HCT116 (cell line): ENCODE data around the gene ZDHHC18. TPM values are rescaled to one million over a fixed set of nuclear protein-coding genes. Genes with fewer than 3 reads are reported as not detected.

Experiments
- ATAC-seq: fragments of 200-7000 bp; cut with Tn5 transposase; 2 replicates; pipeline ENCODE4 v1.9.1; 2020; ENCODE audit warnings: mild to moderate bottlenecking, moderate library complexity
- BruUV-seq: library from RNA; stranded (reverse); fragments of 400-500 nt; replicated peaks from 2 replicates; lab custom pipeline; 2021; lab: Mats Ljungman, UMichigan
- CTCF ChIA-PET: fragments of 300-600 bp; sonication (Branson Sonifier 250); formaldehyde crosslinking; loops from one replicate; lab custom pipeline; 2021; ENCODE audit warnings: antibody characterized with exemption; lab: Charles Lee
- POLR2A ChIA-PET: fragments of 300-600, 350-600 bp; sonication (Branson Sonifier 250); formaldehyde crosslinking; loops from one replicate; lab custom pipeline; 2021; ENCODE audit warnings: antibody characterized with exemption; lab: Charles Lee
- RAD21 ChIA-PET, 2 experiments: fragments of 300-600 bp; sonication (Branson Sonifier 250); formaldehyde crosslinking; loops; one replicate each; lab custom pipeline; 2023; ENCODE audit warnings: low total read pairs in 2 of 2; ENCODE audit not compliant: uncharacterized antibody in 2 of 2, unreplicated experiment in 2 of 2, low non-redundant PET in 1 of 2; lab: Charles Lee
- DNase-seq: peaks from one replicate; pipeline ENCODE4 v3.0.0-alpha.2; 2010; ENCODE audit warnings: low read depth, low spot score
- H2AFZ ChIP-seq: fragments of 200-600 bp; shearing (Covaris generic), sonication (generic); 2 replicates; pipeline ENCODE4 v1.6.1; 2017; ENCODE audit warnings: low read depth, mixed run types, mixed read lengths, antibody characterized with exemption, low read length; ENCODE audit not compliant: poor library complexity, severe bottlenecking
- H3K27ac ChIP-seq: 2 replicates; pipeline ENCODE4 v1.5.1; 2012; ENCODE audit warnings: low read depth, low read length
- H3K27me3 ChIP-seq: fragments of 200-600 bp; sonication (generic); 2 replicates; pipeline ENCODE4 v1.6.1; 2016; ENCODE audit warnings: mixed run types, low read length, mixed read lengths; ENCODE audit not compliant: insufficient read depth
- H3K36me3 ChIP-seq, 2 experiments: fragments of 200-500 bp in 1 of 2; fragments of 200-600 bp in 1 of 2; sonication (Bioruptor generic) in 1 of 2; sonication (generic) in 1 of 2; 2 replicates each; pipeline versions ENCODE4 v1.5.1 to v1.6.1; 2014 to 2016; ENCODE audit warnings: low read length in 2 of 2, inconsistent platforms in 1 of 2, mixed read lengths in 1 of 2, mixed run types in 1 of 2; ENCODE audit not compliant: insufficient read depth in 2 of 2, control insufficient read depth in 1 of 2
- H3K4me1 ChIP-seq, 2 experiments: fragments of 200-600 bp in 1 of 2; sonication (generic) in 1 of 2; 2 replicates each; pipeline versions ENCODE4 v1.5.1 to v1.6.1; 2012 to 2017; ENCODE audit warnings: low read length in 2 of 2, inconsistent platforms in 1 of 2, mild to moderate bottlenecking in 1 of 2, mixed read lengths in 1 of 2, mixed run types in 1 of 2, moderate library complexity in 1 of 2; ENCODE audit not compliant: insufficient read depth in 2 of 2, control insufficient read depth in 1 of 2
- H3K4me2 ChIP-seq: fragments of 200-600 bp; sonication (generic); 2 replicates; pipeline ENCODE4 v1.6.1; 2017; ENCODE audit warnings: mixed run types, low read length, mixed read lengths
- H3K4me3 ChIP-seq, 2 experiments: fragments of 200-600 bp in 1 of 2; sonication (generic) in 1 of 2; replicated peaks in 1 of 2; 2 replicates each; pipeline ENCODE4 v1.5.1; 2011 to 2016; ENCODE audit warnings: low read length in 2 of 2, control low read depth in 1 of 2, low read depth in 1 of 2, mild to moderate bottlenecking in 1 of 2, mixed read lengths in 1 of 2, mixed run types in 1 of 2
- H3K79me2 ChIP-seq: fragments of 200-600 bp; sonication (generic); 2 replicates; pipeline ENCODE4 v1.6.1; 2017; ENCODE audit warnings: mild to moderate bottlenecking, mixed run types, low read length, moderate library complexity, mixed read lengths; ENCODE audit not compliant: insufficient read depth
- H3K9ac ChIP-seq: fragments of 200-600 bp; sonication (generic); 2 replicates; pipeline ENCODE4 v1.6.1; 2016; ENCODE audit warnings: low read length, mixed read lengths
- H3K9me2 ChIP-seq: fragments of 200-600 bp; sonication (generic), shearing (Covaris generic); 2 replicates; pipeline ENCODE4 v1.6.1; 2017; ENCODE audit warnings: mixed run types, mild to moderate bottlenecking, moderate library complexity; ENCODE audit not compliant: insufficient read depth
- H3K9me3 ChIP-seq, 2 experiments: fragments of 200-500 bp in 1 of 2; fragments of 200-600 bp in 1 of 2; sonication (Bioruptor generic) in 1 of 2; sonication (generic) in 1 of 2; 2 replicates each; pipeline ENCODE4 v1.6.1; 2014 to 2017; ENCODE audit warnings: low read length in 2 of 2, mixed read lengths in 2 of 2, inconsistent platforms in 1 of 2, low read depth in 1 of 2, mild to moderate bottlenecking in 1 of 2, mixed run types in 1 of 2, moderate library complexity in 1 of 2; ENCODE audit not compliant: control insufficient read depth in 1 of 2, insufficient read depth in 1 of 2
- H4K20me1 ChIP-seq: fragments of 200-600 bp; sonication (generic), shearing (Covaris generic); 2 replicates; pipeline ENCODE4 v1.6.1; 2017; ENCODE audit warnings: mixed run types, mild to moderate bottlenecking, moderate library complexity; ENCODE audit not compliant: insufficient read depth
- ELF1 ChIP-seq: IDR thresholded peaks from 2 replicates; pipeline ENCODE4 v1.6.1; 2012; ENCODE audit warnings: low read depth, borderline replicate concordance
- FOSL1 ChIP-seq: IDR thresholded peaks from 2 replicates; pipeline ENCODE4 v1.6.1; 2012; ENCODE audit warnings: low read depth
- POLR2A ChIP-seq: IDR thresholded peaks from 2 replicates; pipeline ENCODE4 v1.7.0; 2011; ENCODE audit warnings: borderline replicate concordance; ENCODE audit not compliant: insufficient read depth, insufficient read length; ENCODE audit errors: extremely low read depth
- POLR2AphosphoS5 ChIP-seq: IDR thresholded peaks from 2 replicates; pipeline ENCODE4 v1.6.1; 2011; ENCODE audit warnings: mild to moderate bottlenecking, low read depth, low read length, moderate library complexity
- SIN3A ChIP-seq: IDR thresholded peaks from 2 replicates; pipeline ENCODE4 v1.6.1; 2012; ENCODE audit warnings: low read depth
- SRF ChIP-seq: IDR thresholded peaks from 2 replicates; pipeline ENCODE4 v1.6.1; 2012; ENCODE audit warnings: low read depth
- TCF7L2 ChIP-seq: IDR thresholded peaks from 2 replicates; pipeline ENCODE4 v1.7.0; 2011; ENCODE audit warnings: borderline replicate concordance, inconsistent platforms; ENCODE audit not compliant: insufficient read depth, insufficient read length; ENCODE audit errors: extremely low read depth
- ZFX ChIP-seq: fragments of 450-650 bp; IDR thresholded peaks from 2 replicates; pipeline ENCODE4 v1.6.1; 2017
- intact Hi-C: fragments of 100-400 bp; cut with micrococcal nuclease; formaldehyde crosslinking; loops from 2 replicates; pipeline ENCODE4 v1.10.0; 2022
- total RNA-seq: library from RNA; stranded (reverse); gene quantifications from one replicate; pipeline ENCODE4 v1.2.1, GENCODE V29; 2021; ENCODE audit not compliant: unreplicated experiment
- TF ChIP-seq, protein P1 (sequence below): IDR thresholded peaks from 2 replicates; pipeline ENCODE4 v1.6.1; 2012
- TF ChIP-seq, protein P2 (sequence below): IDR thresholded peaks from 2 replicates; pipeline ENCODE4 v1.6.1; 2012

ZDHHC18 gene
- total RNA-seq, 1 experiment from 2014 or later: 24.4 TPM

DNA sequence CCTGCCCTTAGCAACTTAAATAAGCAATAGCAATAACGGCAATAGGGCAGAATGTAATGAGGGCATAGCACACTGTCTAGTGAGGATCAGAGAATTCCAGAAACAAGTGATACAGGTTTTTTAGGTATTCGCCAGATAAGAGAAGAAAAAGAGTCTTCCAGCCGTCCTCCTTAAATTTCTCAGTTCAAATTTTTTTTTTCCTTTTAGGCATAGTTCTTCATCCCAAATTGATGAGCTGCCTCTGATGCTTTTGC, 36.9 kb upstream of the ZDHHC18 start:
- H4K20me1 ChIP-seq: no peaks in the 10 kb centered on the region
- no peak overlapping the region for H3K4me3 ChIP-seq
- peak overlapping the region; percentile 99 for H3K4me2 ChIP-seq
- no peaks in the 10 kb centered on the region for H3K9me2 ChIP-seq
- no TSS peak for BruUV-seq
- no peak for ATAC-seq
- DNase-seq: no peak
- H3K9ac ChIP-seq: peak overlapping the region; percentile 97; the same call in 1 of the 2 replicates
- ChIA-PET POLR2A (interaction anchor here (1.0 to 2.5 kb wide), 8 partner anchors 18 to 187 kb away, joined by 3 to 19 read pairs (median 7); partner anchors contain the start of gene GPN2), CTCF (interaction anchor here (0.8 to 5.3 kb wide), 14 partner anchors 10 to 307 kb away, joined by 3 to 117 read pairs (median 4); no protein-coding TSS in a partner anchor), RAD21 (interaction anchor here (0.9 to 3.1 kb wide), 4 partner anchors 18 to 187 kb away, joined by 3 to 16 read pairs (median 11); no protein-coding TSS in a partner anchor)
- no peaks in the 10 kb centered on the region for H3K9me3 ChIP-seq
- H3K27me3 ChIP-seq: no peaks in the 10 kb centered on the region
- peaks cover 13 to 36% of the 10 kb centered on the region in 2 experiments for H3K4me1 ChIP-seq
- no peaks in the 10 kb centered on the region for H3K79me2 ChIP-seq
- H3K36me3 ChIP-seq: 0 out of 4 replicates have a peak, but pooled peaks cover 0 to 4% of the 10 kb centered on the region in 2 experiments
- TF ChIP-seq SIN3A: no peak
- TF ChIP-seq ZFX: no peak
- TF ChIP-seq, protein P1, sequence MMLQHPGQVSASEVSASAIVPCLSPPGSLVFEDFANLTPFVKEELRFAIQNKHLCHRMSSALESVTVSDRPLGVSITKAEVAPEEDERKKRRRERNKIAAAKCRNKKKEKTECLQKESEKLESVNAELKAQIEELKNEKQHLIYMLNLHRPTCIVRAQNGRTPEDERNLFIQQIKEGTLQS: no peak
- TF ChIP-seq POLR2A: no peak
- TF ChIP-seq TCF7L2: no peak
- no peak for TF ChIP-seq ELF1
- no peak overlapping the region for H3K27ac ChIP-seq
- intact Hi-C loops: loop anchor here (1.0 kb wide), 4 partner anchors 94 to 289 kb away; no protein-coding TSS in a partner anchor
- H2AFZ ChIP-seq: no peak overlapping the region

DNA sequence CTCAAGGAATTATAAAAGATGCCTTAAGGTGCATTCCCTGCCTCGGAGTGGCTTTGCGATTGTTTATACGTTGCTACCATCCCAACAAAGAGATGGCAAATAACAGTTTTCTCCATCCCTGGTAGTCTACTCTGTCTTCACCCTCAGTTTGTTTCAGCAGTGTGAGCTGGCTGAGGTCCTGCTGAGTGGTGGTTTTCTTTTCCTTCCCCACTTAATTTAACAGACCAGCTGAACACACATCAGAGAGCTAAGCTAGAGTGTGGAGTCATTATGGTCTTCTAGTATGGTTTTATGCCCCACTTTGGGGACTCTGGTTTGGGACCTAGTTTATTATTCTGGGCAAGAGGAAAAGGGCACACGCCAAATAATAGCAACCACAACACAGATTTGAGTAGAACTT, 36.6 kb upstream of the ZDHHC18 start:
- POLR2A ChIA-PET: interaction anchor here (0.9 to 1.3 kb wide), 3 partner anchors 10 to 106 kb away, joined by 3 to 5 read pairs (median 3); no protein-coding TSS in a partner anchor

More for the DNA sequence above, 36.6 kb upstream of the ZDHHC18 start:
- intact Hi-C loops: loop anchor here (1.0 kb wide), 4 partner anchors 95 to 290 kb away; no protein-coding TSS in a partner anchor
- Histone ChIP-seq H3K4me2 (no peak overlapping the region), H2AFZ (no peak overlapping the region), H3K27ac (no peak overlapping the region), H3K4me3 (no peak overlapping the region), H3K36me3 (0 out of 4 replicates have a peak, but pooled peaks cover 0 to 4% of the 10 kb centered on the region in 2 experiments), H3K4me1 (peaks cover 13 to 36% of the 10 kb centered on the region in 2 experiments), H4K20me1 (no peaks in the 10 kb centered on the region), H3K79me2 (no peaks in the 10 kb centered on the region), H3K9me3 (no peaks in the 10 kb centered on the region), H3K9ac (no peak overlapping the region), H3K27me3 (no peaks in the 10 kb centered on the region), H3K9me2 (no peaks in the 10 kb centered on the region)
- BruUV-seq: no TSS peak
- CTCF ChIA-PET: interaction anchor here (0.8 to 5.3 kb wide), 9 partner anchors 10 to 290 kb away, joined by 3 to 117 read pairs (median 15); no protein-coding TSS in a partner anchor
- ATAC-seq (no peak), DNase-seq (no peak)
- TF ChIP-seq, protein P2, sequence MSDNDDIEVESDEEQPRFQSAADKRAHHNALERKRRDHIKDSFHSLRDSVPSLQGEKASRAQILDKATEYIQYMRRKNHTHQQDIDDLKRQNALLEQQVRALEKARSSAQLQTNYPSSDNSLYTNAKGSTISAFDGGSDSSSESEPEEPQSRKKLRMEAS: no peak
- no peak for TF ChIP-seq SIN3A
- no peak for TF ChIP-seq FOSL1
- TF ChIP-seq POLR2A: peak; percentile 7
- no peak for TF ChIP-seq POLR2AphosphoS5
- TF ChIP-seq SRF: no peak
- TF ChIP-seq ZFX: no peak
- RAD21 ChIA-PET: interaction anchor here (2.5 to 3.1 kb wide), 2 partner anchors 187 to 188 kb away, joined by 15 to 16 read pairs; no protein-coding TSS in a partner anchor
